SK-N-MC (cell line): ENCODE data around the gene SAA2.

Experiments used
- EZH2 ChIP-seq: fragments of 200-600 bp; sonication (generic); IDR thresholded peaks from one replicate; pipeline ENCODE4 v1.6.1; 2017; ENCODE audit warnings: antibody characterized with exemption
- POLR2AphosphoS5 ChIP-seq: IDR thresholded peaks from 2 replicates; pipeline ENCODE4 v1.6.1; 2012; ENCODE audit warnings: mild to moderate bottlenecking, low read depth, low read length, borderline replicate concordance

DNA sequence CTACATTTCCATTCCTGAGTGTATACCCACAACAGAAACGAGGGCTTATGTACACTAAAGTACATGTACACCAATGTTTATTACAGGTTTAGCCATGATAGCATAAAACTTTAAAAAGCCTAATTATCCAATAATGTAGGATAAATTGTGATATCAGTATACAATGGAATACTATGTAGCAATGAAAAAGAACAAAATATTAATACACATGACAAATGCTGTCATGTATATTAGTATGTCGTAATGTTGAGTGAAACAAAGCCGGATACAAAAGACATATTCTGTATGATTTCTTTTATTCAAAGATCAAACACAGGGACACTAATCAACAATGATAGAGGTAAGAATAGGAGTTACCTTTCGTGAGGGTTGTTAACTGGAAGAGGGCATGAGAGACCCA lies 14.6 kb downstream of the SAA2 start:
- no peak for TF ChIP-seq POLR2AphosphoS5
- no peak for TF ChIP-seq EZH2
